GM21360 (cell line): Measurements from ENCODE around the gene MYH6.
"Not testable (repeated sequence)": the region's sequence is repeated elsewhere in the genome, so short reads cannot be mapped to it uniquely, and the experiment has no call there.

Experiments used
- ATAC-seq: cut with Tn5 transposase; IDR thresholded peaks from one replicate; pipeline ENCODE4 v1.9.1; 2021; ENCODE audit warnings: mild to moderate bottlenecking, moderate library complexity; ENCODE audit not compliant: unreplicated experiment

MYH6 gene

DNA sequence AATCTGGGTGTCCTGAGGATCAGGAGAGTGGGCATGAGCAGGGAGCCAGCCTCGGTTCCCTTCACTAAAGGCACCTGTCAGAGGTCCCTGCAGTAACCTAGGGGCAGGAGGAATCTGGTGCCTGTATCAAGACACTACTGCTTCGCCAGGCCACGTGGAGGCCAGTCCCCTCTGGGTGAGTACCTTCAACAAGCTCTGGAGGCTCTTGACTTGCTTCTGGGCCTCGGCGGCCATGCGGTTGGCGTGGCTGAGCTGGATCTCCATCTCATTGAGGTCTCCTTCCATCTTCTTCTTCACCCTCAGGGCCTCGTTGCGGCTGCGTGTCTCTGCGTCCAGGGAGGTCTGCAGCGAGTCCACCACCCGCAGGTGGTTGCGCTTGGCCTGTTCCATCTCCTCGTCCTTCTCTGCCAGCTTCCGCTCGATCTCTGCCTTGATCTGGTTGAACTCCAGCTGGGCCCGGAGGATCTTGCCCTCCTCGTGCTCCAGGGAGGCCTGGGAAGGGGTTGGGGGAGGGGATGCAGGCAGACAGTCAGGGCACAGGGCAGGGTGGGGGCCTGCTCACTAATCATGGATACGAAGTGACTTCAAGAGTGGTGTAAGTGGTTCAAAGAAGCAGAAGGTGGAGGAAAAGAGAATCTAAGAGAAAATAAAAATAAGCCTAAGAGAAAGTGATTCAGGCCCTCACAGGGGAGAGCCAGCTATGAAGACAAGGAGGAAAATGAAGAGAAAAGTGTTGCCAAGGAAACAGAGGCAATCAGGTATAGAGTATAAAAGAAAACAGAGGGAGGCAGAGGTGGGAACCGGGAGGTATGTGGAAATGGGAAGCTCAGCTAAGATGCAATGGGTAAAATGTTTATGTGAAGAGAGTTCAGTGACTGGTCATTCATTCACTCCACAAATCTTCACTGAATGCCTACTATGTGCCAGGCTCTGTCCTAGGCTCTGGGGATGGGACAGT is 8.0 kb upstream of the MYH6 start:
- no peak for ATAC-seq

DNA sequence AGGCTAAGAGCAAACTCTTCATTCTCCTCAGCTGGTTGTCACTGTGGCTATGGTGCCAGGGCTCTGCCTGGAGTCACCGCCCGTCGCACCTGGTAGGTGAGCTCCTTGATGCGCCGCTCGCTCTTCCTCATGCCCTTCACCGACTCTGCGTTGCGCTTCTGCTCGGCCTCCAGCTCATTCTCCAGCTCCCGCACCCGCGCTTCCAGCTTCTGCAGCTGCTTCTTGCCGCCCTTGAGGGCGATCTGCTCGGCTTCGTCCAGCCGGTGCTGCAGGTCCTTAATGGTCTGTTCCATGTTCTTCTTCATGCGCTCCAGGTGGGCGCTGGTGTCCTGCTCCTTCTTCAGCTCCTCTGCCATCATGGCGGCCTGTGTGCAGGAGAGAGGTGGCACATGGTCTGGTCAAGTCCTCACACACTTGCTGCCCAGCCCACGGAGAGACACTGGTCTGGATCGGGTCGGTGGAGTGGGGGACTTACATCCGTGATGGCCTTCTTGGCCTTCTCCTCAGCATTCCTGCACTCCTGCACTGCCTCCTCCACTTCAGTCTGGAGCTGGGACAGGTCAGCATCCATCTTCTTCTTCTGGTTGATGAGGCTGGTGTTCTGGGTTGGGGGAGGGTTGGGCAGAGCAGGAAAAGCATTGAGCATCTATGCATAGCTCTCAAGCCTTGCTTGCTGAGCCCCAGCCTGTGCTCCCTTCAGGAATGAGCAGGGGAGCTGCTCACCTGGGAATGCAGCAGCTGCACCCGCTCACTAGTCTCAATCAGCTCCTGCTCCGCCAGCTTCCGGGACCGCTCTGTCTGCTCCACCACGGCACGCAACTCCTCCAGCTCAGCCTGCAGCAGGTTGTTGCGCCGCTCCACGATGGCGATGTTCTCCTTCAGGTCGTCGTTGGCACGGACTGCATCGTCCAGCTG is 7.1 kb upstream of the MYH6 start:
- no peak for ATAC-seq

DNA sequence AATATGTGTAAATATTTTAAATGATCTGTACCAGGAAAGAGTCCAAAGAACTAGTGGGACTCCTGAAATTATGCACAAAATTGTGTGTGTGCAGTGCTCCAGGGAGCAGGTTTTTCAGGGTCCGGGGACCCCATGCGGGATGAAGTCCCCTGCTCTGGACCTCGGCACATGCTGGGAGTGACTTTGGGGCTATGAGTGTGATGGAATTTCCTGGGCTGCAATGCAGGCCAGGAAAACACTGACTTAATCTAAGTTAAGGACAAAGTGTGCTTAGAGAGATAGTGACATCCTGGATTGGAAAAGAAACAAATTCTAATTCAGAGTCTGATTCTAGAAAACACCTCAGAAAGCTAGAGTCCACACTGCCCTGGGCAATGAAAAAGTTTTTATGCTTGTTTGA is 6.2 kb upstream of the MYH6 start:
- no peak for ATAC-seq

DNA sequence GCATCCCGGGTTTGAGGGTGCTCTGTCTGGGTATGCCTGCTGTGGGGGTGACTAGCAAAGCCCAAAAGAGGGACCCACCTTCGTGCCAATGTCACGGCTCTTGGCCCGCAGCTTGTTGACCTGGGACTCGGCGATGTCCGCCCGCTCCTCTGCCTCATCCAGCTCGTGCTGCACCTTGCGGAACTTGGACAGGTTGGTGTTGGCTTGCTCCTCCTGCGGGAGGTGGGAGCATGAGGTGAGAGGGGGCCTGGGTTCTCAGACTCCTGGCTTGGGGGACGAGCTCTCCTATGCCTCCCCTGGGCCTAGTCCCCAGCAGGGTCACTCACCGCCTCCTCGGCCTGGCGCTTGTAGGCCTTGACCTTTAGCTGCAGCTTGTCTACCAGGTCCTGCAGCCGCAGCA is 5.6 kb upstream of the MYH6 start:
- no peak for ATAC-seq

DNA sequence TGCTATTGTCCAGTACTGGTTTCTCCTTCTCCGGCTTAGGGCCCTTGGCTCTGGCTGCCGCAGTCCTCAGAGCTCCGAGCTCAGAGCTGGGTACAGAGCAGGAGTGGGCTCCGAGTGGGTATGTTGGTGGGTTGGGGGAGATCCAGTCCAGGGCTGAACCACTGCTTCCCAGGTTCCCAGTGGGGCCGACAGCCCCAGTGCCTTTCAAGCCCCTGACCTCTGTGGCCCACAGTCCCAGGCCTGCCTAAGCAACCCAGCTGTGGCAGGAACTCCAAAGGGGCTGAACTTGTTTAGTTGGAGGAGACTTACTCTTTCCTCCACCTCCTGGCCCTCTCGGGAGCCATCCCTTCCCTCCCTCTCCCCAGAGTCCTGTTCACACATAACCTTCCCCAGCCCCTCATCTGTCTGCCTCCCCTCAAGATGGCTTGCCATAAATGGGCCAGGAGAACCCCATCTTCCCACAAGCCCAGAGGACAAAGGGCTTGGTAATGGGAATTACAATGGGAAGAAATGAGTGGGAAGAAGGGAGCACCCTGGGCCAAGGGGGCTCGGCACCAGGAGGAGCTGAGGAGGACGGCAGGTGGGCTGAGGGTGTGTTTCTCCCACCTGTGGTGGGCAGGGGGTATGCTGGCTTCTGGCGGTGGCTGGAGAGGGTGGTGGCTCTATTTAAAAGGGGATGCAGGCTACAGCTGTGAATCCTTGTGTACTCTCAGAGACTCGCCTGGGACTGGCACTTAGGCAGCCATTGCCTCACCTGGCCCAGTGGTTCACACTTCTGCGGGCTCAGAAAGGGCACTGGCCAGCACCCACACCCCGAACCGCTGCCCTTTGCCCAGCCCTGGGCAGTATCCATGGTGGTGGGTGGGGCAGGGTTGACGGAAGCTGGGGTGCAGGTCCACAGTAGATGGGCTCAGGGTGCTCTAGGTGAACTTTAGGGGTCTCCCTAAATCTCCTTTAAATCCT is 3.8 kb upstream of the MYH6 start:
- no peak for ATAC-seq

DNA sequence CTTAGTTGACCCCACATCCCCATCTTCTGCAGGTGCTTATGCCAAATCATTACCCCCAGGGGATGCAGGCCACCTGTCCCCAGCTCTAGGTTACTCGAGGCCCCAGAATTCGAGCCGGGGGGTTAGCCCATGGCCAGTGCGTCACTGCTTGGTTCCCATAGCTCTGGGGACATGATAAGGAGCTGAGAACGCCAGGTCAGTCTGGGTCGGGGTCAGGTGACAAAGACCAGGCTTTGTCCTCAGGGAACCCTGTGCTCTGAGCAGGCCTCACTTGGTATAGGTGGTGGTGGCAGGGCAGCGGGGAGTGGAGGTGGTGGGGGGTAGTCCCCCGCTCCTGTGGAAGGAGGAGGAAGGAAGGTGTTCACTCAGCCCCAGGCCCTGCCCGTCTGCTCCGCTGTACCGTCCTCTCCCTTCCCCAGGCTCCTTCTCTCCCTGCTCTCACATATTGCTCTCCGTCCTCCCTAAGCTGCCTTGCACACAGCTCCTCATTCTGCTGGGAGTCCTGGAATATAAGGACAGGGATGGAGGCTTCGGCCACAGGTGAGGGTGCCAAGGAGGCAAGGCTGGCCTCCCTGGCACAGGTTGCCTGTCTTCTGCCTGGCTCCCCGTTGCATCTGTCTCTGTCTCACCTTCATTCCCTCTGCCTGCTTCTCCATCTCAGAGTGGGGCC is 2.0 kb upstream of the MYH6 start:
- ATAC-seq: no peak

DNA sequence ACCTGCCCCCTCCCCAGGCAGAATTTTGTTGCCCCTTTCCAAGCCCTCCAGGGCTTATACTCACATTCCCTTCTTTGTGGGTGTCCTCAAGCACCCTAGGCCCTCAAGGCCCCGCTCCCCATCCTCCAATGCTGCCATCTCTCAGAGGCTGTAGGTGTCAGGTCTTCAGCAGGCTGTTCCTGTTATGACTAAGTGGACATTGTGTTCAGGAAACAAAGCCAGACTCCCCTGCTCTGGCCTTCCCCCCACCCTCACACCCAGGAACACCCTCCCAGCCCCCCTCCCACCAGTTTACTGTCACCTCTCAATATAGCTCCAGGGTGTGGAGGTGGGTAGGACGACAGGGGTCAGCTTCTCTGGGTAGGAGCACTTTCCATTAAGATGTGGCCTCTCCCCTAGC is 1.4 kb upstream of the MYH6 start:
- no peak for ATAC-seq

DNA sequence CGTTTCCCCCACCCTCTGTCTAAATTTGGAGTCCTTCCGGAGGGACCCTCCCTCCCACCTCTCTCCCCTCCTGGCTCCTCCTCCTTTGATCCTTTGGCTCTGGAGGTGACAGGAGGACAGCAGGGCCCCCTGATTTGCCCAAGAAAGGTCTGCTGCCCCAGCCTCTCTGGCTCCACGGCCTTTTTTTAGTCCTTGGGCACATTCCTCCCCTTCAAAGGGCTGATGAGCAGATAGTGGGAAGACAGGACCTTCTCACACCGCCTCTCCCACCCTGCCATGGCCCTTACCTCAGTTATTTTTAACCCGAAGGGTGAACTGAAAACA is 196 bp upstream of the MYH6 start:
- ATAC-seq: no peak

DNA sequence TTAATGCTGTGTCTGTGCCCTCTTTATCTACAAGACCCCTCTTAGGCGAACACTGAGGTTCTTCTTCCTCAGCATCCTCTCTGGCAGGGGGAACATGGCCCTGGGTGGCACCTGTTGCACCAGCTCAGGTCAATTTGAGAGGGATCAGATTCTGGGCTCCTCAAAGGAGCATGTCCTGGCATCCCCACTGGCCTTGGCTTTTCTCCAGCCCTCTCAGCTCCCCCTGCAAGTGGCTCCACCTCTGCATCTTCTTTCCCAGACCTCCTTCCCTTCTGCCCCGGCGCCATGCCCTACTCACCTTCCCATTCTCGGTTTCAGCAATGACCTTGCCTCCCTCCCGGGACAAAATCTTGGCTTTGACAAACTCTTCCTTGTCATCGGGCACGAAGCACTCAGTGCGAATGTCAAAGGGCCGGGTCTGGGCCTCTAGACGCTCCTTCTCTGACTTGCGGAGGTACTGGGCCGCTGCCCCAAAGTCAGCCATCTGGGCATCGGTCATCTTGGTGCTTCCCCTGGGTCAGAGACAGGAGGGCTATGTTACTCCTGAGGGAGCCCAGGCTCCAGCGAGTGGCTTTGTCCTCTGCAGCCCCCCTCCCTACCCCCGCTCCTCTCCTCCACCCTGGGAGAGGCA is 1.2 kb downstream of the MYH6 start:
- no peak for ATAC-seq

DNA sequence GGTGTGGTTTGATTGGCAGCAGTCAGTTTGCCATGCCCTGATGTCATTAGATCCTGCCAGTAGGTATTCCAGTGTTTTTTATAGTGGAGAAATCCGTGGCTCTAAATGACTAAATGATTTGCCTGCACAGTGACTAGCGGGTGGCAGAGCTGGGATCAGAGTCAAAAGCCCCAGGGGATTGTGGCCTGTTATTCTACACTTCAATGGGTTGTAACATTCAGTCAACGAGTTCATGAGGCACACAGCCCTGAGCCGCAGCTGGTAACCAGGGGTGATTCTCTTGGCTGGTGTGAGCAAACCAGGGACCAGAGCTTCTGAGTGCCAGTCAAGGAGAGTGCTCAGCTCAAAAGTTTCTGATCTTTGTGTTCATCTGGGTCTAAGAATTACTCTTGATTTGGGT is 1.8 kb downstream of the MYH6 start:
- no peak for ATAC-seq

DNA sequence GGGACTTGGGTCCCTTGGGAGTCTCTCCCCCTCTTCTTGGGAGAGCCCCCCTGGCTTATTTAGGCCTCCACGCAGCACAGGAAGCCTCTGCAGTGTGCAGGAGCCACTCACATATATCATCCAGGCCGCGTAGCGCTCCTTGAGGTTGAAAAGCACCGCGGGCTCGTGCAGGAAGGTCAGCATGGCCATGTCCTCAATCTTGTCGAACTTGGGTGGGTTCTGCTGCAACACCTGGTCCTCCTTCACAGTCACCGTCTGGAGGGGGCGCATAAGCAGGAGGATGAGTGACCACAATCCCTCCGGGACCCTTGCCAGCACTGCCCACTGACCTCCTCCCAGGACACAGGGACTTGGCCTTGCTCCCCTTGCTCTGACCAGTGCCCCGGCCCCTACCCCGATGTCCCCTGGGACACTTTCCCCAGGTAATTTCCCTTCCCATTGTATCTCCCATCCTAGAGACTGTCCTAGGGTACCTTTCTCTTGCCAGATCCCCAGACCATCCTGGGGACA is 2.5 kb downstream of the MYH6 start:
- no peak for ATAC-seq

DNA sequence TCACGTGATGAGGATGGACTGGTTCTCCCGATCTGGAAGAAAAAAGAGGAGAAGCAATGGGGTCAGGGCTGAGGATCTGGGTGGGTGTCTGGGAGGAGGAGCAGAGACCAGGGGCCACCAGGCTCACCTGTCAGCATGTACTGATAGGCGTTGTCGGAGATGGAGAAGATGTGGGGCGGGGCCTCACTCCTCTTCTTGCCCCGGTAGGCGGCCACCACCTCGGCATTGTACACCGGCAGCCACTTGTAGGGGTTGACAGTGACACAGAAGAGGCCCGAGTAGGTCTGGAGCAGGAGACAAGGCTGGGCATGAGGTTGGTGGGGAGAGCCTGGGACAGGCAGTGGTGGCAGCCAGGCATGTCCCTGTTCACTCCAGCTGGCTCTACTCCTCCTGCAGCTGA is 3.0 kb downstream of the MYH6 start:
- ATAC-seq: no peak

DNA sequence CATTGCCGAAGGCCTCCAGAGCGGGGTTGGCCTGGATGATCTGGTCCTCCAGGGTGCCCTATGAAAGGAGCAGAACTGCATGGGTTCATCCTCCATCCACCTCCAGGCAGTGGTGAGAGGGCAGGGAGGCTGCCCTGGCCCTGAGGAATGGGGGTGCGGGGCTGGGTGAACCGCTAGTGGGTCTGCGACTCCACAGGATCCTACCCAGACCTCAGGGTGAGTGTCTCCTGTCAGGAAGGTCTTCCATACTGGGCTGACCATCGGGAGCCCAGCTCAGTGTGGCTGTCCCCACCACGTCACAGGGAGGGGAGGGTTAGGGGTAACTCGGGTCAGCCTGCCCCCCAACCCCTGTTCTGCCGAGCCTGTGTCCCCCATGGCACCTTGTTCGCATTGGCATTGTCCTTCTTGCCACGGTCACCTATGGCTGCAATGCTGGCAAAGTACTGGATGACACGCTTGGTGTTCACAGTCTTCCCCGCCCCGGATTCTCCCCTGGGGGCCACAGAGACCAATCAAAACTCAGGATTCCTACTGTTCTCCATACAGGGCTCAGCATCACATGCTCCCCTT is 3.7 kb downstream of the MYH6 start:
- ATAC-seq: no peak

DNA sequence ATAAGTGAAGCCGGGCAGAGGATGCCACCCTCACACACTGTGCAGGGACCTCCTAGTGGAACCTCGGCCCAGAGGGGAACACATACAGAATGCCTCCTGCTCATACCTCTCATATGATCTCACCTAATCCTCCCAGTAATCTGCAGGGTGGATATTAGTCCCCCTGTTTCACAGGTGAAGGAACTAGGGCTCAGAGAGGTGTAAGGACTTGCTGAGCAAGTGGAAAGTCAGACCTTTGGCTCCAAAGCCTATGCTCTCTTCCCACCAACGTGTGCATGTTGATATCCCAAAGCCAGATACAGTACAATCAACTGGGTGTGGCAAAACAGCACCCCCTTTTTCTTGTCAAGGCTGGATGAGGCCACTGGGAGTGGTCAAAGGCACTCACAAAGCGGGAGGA is 4.2 kb downstream of the MYH6 start:
- ATAC-seq: no peak

DNA sequence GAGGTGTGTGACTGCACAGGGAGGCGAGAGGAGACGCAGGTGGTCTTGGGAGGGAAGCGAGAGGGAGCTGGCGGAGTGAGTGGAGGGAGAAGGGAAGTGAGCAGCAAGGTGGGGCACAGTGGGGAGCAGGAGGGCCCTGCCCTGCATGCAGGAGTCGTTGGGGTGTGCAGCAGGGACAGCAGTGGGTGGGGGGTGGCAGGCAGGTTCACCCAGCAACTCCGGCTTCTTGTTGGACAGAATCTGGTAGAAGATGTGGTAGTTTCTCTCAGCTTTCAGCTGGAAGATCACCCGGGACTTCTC is 5.0 kb downstream of the MYH6 start:
- no peak for ATAC-seq

DNA sequence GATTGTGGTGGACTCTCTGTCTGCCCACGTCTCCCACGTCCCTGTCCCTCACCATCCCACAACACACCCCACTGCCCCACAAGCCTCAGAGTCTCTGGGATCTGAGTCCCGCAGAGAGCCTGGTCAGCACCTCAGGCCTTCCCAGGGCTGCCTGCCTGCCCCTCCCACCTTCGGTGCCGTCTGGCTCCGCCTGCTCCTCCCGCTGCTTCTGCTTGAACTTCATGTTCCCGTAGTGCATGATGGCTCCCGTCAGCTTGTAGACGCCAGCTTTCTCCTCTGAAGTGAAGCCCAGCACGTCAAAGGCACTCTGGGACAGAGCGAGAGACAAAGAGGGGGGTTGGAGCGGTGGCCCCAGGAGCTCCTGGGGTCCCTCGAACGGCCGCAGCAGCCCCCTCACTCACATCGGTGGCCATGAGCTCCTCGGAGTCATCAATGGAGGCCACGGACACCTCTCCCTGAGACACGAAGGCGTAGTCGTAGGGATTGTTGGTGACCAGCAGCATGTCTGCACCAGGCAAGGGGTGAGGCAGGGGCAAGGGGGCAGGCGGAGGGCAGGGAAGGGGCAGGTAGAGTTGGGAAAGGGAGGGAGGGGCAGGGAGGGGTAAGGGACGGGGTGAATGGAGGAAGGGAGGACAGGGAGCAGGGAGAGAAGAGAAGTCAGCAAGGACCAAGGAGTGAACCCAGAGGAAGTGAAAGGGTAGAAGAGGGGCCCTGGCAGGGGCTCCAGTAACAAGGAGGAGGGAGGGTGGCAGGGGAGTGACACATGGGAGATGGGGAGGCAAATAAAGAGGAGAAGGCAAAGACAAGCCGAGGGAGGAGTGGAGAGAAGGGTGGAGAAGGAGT is 5.6 kb downstream of the MYH6 start:
- no peak for ATAC-seq

DNA sequence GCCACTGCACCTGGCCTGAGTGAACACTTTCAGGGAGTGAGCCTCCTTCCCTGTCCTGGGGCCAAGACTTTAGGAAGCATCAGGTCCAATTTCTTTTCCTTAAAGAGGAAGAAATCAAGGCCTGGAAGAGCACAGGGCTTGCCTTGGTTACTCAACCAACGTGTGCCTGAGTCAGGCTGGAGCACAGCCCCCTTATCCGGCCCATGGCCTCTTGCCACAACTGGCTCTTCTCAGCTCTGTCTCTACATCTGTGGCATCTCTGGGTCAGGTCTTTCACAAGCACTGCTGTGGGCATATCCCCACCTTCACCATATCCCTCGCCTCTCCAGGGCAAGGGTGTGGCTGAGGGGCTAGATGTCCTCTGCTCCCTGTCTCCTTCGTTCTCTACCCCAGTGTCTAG is 6.8 kb downstream of the MYH6 start:
- ATAC-seq: no peak

DNA sequence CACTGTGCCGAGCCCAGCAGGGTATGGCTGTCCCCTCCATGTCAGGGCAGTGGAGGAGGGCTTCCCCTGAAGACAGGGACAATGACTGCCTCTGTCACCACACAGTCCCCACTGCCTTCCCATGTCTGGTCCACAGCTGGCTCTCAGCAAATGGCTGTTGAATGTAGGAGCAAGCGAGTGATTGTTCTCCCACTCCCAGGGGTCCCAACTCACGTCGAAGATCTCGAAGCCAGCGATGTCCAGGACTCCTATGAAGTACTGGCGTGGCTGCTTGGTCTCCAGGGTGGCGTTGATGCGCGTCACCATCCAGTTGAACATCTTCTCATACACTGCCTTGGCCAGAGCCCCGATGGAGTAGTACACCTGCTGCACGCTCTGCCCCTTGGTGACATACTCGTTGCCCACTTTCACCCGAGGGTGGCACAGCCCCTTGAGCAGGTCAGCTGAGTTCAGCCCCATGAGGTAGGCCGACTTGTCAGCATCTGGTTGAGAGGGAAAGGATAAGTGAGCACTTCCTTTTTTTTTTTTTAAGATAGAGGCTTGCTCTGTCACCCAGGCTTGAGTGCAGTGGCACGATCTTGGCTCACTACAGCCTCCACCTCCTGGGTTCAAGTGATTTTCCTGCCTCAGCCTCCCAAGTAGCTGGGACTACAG is 7.5 kb downstream of the MYH6 start:
- not testable (repeated sequence) for ATAC-seq
